GM21825 (cell line): ENCODE results near the gene NUDT2.
"Not testable (repeated sequence)": the region's sequence is repeated elsewhere in the genome, so short reads cannot be mapped to it uniquely, and the experiment has no call there.

Experiments
- ATAC-seq: cut with Tn5 transposase; IDR thresholded peaks from one replicate; pipeline ENCODE4 v1.9.1; 2021; ENCODE audit warnings: mild to moderate bottlenecking, moderate library complexity; ENCODE audit not compliant: unreplicated experiment

NUDT2 gene

GRCh38 chr9:34334916-34335315 lies 5.5 kb downstream of the NUDT2 start:
- no peak for ATAC-seq

DNA sequence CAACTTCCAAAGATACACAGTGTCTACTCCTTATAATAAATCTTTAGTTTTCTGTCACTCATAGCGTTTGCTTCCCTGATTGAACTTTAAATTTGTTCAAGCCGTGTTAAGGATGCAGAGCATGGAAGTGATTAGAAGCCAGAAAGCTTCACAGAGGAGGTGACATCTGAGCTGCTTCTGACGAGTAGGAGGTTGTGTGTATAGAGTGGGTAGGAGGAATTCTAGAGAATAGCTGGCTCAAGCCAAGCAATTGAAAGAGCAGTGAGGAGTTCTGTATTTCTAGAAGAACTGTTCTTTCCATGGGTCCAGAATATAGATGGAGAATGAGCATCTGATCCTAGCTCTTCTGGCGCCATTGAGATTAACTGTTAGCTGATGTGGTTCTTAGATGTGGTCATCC lies 6.0 kb downstream of the NUDT2 start:
- ATAC-seq: no peak

DNA sequence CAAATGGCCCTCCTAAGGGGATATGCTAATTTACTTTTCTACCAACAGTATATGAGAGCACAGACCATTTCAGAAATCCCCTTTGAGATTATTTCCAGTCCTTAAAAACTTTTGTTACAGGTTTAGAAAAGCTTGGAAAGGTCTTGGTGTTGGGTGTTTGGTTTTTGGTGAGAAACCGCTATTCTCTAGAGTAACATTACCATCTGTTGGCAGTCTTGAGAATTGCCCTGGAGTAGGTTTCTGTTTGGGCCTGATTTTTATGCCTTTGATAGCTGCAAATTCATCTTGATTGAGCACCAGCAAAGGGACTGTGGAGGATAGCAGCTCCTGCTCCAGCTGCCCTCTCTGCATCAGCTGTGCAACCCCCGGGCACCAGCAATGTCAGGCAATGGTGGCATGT lies 8.0 kb downstream of the NUDT2 start:
- ATAC-seq: no peak

DNA sequence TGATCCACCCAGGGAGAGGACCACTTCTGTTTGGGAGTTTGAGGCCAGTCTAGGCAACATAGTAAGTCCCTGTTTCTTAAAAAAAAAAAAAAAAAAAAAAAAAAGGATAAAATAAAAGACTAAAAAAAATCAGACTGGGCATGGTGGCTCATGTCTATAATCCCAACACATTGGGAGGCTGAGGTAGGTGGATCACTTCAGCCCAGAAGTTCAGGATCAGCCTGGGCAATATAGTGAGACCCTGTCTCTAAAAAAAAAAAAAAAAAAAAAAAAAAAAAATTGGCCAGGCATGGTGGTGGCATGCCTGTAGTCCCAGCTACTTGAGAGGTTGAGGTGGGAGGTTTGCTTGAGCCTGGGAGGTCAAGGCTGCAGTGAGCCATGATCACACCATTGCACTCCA lies 8.7 kb downstream of the NUDT2 start:
- not testable (repeated sequence) for ATAC-seq

GRCh38 chr9:34338665-34339385 lies 9.5 kb downstream of the NUDT2 start:
- no peak for ATAC-seq

- ATAC-seq: no peak
Measured at GRCh38 chr9:34341659-34342295, 12.4 kb downstream of the NUDT2 start.

- no peak for ATAC-seq
Measured at GRCh38 chr9:34343090-34343489, 13.7 kb downstream of the NUDT2 start.

DNA sequence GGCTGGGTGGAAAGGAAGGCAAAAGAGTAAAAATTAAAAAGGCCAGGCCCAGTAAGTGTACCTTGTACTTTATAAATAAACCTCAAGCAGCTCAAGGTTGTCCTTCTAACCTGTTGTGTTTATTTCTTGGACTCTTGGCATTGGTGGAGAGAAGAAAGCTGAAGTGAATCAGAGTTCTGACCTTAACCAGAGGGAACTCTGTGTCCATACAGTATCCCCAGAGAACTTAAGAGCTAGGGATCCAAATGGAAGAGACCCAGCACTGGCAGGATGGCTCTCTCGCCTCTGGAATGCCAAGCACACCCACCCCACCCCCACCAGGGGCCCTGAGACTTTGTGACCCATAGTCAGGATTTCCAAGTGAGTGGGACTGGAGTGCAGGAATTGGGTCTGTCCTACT lies 14.2 kb downstream of the NUDT2 start:
- no peak for ATAC-seq

GRCh38 chr9:34346873-34347799 lies 17.8 kb downstream of the NUDT2 start:
- no peak for ATAC-seq

DNA sequence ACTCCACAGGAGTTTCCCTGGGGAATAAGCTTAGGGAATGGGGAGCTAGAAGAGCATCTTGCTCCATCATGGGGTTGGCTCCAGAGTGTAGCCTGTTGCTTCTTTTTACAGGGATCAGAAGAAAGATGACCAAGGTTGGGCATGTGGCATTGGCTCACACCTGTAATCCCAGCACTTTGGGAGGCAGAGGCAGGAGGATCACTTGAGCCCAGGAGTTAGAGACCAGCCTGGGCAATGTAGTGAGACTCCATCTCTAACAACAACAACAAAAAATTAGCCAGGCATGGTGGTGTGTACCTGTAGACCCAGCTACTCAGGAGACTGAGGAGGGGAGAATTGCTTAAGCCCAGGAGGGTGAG lies 18.4 kb downstream of the NUDT2 start:
- ATAC-seq: no peak

DNA sequence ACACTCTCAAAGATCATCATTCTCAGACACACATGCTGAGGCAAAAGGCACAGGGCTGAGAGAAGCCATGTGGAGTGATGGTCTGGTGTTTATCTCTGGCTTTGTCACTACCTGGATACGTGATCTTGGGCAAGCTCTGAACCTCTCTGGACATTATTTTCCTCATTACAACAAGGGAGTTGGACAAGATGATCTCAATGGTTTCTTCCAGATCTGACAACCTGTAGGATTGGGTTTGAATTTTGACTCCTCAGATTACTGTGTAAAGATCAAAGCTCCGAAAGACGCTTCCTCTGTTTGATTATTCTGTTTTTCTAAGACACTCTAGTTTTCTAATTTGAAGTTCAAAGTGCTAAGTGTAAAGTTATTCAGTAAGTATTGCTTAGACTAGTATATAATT lies 20.0 kb downstream of the NUDT2 start:
- ATAC-seq: no peak

GRCh38 chr9:34352122-34352652 lies 22.8 kb downstream of the NUDT2 start:
- ATAC-seq: not testable (repeated sequence)

- ATAC-seq: not testable (repeated sequence)
Measured at GRCh38 chr9:34352957-34353356, 23.6 kb downstream of the NUDT2 start.

- ATAC-seq: no peak
Measured at GRCh38 chr9:34362614-34363214, 33.3 kb downstream of the NUDT2 start.

GRCh38 chr9:34363619-34364351 lies 34.4 kb downstream of the NUDT2 start:
- ATAC-seq: no peak

DNA sequence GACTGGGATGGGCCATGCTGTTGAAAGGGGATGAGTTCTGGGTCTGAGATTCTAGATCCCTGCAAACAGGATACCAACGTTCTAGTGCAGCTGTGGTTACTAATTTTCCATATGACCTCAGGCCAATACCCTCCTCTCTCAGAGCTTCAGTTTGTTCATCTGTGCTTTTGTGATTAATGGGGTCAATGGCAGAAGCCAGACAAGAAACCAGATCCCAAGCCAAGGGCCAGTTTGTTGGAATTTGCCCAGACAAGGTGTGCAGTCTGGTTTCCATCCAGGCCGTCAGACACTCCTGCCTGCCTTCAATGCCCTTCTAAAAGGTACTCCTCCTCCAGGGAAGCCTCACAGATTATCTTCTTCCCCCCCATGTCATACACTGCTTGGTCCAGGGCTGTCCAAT lies 35.9 kb downstream of the NUDT2 start:
- ATAC-seq: no peak

DNA sequence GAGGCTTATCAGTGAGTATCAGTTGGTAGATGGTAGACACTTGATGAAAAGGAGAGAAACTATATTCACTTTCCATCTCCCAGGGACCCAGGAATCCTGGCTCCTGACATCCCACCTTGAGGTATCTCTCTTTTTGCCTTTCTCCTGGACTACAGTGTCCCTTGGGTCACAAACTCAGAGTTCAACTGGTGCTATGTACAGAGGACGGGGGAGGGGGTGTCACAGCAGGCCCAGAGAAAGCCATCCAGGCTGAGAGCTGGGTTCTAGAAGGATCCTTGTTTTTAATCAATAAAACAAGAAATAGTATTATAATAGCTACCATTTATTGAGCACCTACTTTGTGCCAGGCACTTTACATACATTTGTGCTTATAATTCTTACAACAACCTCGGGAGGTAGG lies 37.0 kb downstream of the NUDT2 start:
- ATAC-seq: no peak

- ATAC-seq: not testable (repeated sequence)
Measured at GRCh38 chr9:34367751-34368410, 38.5 kb downstream of the NUDT2 start.

DNA sequence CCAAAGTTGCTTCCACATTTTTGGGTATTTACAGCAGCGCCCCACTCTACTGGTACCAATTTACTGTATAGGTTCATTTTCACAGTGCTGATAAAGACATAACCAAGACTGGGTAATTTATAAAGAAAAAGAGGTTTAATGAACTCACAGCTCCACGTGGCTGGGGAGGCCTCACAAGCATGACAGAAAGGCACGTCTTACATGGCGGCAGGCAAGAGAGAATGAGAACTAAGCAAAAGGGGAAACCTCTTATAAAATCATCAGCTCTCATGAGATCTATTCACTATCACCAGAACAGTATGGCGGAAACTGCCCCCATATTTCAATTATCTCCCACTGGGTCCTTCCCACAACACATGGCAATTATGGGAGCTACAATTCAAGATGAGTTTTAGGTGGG lies 39.4 kb downstream of the NUDT2 start:
- not testable (repeated sequence) for ATAC-seq

GRCh38 chr9:34369636-34370035 lies 40.3 kb downstream of the NUDT2 start:
- no peak for ATAC-seq
